Fibroblast of peridontal ligament (primary cell): ENCODE measurements around the gene MYOG.

ENCODE experiments used
- DNase-seq: peaks from one replicate; pipeline ENCODE4 v3.0.0-alpha.2; 2010; ENCODE audit errors: extremely low read depth

MYOG gene

DNA sequence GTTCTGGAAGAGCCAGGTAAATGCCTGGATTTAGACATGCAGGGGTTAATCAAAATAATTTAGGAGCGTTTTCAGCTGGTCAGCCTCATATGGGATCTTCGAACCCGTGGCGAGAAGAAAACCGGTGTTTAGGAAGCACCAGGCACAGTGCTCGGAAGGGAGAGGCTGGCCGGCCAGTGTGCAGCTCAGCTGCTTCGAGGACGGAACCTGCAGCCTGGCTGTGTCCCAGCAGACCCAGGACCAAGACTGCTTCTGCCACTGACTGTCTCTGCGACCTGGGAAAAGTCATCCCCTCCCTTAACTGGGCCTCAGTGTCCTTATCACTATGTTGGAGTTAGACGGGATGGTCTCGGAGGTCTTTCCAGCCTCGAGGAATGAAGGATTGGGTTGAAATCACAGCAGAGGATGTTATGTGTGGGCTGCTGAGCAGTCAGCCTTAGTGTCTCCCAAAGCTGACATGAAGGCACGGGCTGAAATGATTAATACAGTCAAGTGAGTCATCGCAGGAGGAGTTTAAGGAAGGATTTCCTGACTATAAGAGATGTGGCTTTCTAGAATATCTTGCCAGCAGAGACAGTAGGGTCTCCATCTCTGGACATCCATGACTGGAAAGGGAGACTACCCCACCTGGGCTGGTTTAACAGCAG lies 38.7 kb downstream of the MYOG start:
- DNase-seq = peak; percentile 71

GRCh38 chr1:203045821-203046594 lies 39.8 kb downstream of the MYOG start:
- no peak for DNase-seq

- DNase-seq = no peak
Measured at GRCh38 chr1:203045336-203045735, 40.5 kb downstream of the MYOG start.

- DNase-seq = no peak
Measured at GRCh38 chr1:203044546-203045250, 41.1 kb downstream of the MYOG start.

DNA sequence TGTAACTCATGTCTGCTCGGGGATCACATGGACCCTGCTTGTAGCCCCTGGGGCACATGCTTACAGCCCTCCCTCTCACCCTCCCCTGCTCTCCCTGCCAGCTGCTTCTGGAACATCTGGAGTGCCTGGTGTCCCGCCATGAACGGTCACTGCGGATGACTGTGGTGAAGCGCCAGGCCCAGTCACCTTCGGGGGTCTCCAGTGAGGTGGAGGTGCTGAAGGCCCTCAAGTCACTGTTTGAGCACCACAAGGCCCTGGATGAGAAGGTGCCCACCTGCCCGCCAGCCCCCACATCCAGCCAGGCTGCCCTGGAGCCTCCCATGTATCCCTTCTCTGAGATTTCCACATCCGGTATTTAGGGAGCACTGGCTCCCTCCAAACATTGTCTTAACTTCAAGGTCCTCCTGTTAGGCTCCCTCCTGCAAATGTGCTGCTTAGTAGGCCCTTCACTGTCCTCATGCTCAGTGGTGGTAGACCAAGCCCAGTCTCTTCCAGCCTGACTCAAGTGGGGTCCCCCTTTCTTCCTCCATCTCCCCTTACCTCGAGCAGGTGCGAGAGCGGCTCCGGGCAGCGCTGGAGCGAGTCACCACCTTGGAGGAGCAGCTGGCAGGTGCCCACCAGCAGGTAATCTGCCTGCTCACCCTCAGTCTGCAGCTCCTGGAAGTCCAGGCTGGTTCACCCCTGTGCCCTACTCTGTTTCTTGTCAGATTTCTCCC lies 41.8 kb downstream of the MYOG start:
- DNase-seq = no peak

DNA sequence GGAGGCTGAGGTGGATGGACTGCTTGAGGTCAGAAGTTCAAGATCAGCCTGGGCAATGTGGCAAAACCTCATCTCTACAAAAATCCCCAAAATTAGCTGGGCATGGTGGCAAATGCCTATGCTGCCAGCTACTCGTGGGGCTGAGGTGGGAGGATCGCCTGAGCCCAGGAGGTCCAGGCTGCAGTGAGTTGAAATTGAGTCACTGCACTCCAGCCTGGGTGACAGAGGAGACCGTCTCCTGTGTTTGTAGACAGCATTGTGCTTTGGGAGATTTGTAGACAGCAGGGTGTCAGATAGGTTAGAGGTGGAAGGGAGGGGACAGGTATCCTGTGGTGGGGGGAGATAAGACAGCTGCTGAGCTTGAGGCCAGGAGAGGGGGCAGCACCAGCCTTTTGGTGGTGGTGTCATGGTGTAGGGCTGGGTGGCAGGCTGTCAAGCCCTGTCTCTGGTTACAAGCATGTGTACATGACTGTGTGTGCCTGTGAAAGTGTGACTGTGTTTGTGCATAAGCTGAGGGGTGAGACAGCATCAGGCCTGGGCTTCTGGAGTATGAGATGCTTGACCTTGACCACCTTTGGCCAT lies 44.4 kb downstream of the MYOG start:
- no peak for DNase-seq

GRCh38 chr1:203040513-203041275 lies 45.1 kb downstream of the MYOG start:
- no peak for DNase-seq

- DNase-seq = no peak
Measured at GRCh38 chr1:203039609-203040512, 46.0 kb downstream of the MYOG start.

DNA sequence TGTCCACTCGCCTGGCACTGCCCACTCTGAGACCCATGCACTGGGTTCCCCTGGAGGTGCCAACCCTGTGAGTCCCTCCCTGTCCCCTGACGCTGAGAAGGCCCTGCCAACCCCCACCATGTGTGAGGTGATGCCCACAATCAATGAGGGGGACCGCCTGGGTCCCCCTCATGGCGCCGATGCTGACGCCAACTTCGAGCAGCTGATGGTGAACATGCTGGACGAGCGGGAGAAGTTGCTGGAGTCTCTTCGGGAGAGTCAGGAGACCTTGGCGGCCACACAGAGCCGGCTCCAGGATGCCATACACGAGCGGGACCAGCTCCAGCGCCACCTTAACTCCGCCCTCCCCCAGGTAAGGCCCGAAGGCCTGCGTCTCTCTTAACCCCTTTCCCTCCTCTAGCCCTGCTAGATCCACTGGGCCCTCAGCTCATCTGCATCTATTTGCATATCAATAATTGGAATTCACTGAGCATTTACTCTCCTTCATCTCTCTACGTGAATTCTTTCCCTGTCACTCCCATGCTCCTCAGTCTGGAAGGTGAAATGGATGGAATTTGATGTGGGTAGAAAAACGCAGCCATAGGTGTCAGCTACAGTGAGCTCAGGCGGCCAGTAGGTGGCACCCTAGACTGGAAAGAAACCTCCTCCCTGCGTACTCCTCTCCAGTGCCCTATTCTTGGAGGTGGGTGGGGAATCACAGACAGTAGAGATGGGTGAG lies 46.8 kb downstream of the MYOG start:
- DNase-seq = peak; percentile 69

GRCh38 chr1:203038217-203038741 lies 47.5 kb downstream of the MYOG start:
- DNase-seq = peak; percentile 88

DNA sequence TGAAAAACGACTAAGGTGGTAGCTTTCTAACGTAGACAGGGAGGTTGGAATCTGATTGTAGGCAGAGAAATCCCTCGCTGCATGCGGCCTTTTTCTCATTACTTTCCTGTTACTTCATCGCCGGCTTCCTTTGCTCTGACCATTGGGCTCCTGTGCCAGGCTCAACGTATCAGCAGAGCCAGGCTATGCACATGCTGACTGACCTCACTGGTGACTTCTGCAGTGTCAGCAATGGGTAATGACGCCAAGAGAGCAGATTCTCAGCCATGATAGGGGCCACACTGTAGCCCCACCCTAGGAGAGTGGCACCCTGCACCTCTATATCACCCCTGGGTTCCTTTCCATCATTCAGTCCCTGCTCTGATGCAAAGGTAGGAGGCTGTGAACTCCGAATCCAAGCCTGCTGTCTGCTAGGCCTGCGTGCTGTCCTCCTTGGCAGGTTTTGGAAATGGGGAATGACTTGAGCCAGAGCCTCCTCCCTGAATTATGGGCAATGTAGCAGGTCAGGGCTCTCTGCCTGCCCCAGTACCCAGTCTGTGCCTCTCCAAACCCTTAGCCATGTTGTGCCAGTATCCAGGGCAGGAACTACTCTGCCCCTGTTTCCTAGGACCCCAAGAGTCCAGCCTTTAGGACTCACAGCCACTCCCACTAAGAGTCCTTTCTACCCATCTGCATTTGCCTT lies 48.2 kb downstream of the MYOG start:
- DNase-seq = no peak

- no peak for DNase-seq
Measured at GRCh38 chr1:203036537-203036936, 49.3 kb downstream of the MYOG start.

- DNase-seq = no peak
Measured at GRCh38 chr1:203036135-203036534, 49.7 kb downstream of the MYOG start.

DNA sequence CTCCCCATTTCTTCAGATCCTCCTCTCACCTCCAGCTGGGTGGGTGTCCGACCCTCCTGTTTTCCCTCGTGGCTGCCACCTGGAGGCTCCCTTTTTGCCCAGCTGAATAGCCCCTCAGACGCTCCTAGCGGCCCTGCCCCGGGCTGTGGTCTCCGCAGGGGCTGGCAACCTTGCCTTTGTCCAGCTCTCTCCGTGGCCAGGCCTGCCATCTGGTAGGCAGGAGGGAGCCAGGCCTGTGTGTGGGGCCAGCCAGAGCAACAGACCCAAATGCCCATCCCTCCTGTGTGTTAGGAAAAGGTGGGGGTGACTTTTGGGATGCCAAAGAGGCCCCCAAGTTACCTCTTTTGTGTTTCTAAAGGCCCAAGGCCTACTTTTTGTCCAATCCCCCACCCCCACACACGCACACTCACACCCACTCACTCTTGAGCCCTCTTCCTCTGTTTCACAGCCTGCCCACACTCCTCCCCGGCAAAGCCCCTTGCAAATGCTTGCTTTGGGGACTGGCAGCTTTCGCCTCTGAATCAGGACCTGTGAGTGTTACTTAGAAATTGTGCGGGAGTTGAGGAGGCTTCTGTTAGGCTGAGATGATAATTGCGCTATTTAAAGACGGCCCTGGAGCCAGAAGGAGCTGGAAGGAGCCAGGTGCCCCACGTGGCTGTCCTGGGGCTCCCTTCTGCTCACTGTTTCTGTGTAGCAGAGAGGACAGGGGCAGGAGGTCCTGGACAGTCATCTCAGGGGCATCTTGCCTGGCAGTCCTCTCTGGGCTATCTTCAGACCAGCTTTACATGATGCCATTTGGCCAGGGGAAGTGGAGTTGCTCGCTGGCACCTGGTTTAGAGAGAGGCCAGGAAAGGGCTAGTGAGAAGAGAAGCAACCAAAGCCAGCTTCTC lies 50.5 kb downstream of the MYOG start:
- DNase-seq = no peak

- DNase-seq = no peak
Measured at GRCh38 chr1:203034422-203035110, 51.2 kb downstream of the MYOG start.

- DNase-seq = no peak
Measured at GRCh38 chr1:203033917-203034316, 51.9 kb downstream of the MYOG start.

DNA sequence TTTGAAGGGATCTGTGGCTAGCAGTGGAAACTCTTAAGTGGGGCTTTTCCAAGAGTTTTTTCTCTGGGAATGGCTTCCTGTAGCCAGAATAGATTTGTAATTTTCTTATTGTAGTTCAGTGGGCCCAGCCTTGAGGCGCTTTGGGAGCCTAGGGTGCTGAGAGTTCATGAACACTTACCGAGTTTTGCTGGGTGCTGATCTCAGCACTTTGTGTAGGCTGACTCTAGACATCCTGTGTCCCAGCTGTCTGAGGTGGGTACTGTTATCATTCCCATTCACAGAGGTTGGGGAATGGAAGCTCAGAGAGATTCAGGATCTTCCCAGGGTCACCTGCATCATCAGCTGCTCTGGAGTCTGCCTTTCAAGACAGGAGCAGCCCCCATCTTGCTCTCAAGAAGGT lies 52.5 kb downstream of the MYOG start:
- DNase-seq = no peak
